ENCODE measurements around the gene RERE.
A peak's percentile ranks its signal among the peaks of the same experiment; 100 is the strongest.

Gene RERE

GRCh38 chr1:8477166-8477982 is 340.1 kb downstream of the RERE start:
- TF ChIP-seq, protein P1, sequence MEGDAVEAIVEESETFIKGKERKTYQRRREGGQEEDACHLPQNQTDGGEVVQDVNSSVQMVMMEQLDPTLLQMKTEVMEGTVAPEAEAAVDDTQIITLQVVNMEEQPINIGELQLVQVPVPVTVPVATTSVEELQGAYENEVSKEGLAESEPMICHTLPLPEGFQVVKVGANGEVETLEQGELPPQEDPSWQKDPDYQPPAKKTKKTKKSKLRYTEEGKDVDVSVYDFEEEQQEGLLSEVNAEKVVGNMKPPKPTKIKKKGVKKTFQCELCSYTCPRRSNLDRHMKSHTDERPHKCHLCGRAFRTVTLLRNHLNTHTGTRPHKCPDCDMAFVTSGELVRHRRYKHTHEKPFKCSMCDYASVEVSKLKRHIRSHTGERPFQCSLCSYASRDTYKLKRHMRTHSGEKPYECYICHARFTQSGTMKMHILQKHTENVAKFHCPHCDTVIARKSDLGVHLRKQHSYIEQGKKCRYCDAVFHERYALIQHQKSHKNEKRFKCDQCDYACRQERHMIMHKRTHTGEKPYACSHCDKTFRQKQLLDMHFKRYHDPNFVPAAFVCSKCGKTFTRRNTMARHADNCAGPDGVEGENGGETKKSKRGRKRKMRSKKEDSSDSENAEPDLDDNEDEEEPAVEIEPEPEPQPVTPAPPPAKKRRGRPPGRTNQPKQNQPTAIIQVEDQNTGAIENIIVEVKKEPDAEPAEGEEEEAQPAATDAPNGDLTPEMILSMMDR (IDR thresholded peaks at IDR 0.05; ENCODE audit: low read depth, low read length) = no peak
- peak; percentile 81 for DNase-seq (ENCODE audit: extremely low read depth, low read depth)

DNA sequence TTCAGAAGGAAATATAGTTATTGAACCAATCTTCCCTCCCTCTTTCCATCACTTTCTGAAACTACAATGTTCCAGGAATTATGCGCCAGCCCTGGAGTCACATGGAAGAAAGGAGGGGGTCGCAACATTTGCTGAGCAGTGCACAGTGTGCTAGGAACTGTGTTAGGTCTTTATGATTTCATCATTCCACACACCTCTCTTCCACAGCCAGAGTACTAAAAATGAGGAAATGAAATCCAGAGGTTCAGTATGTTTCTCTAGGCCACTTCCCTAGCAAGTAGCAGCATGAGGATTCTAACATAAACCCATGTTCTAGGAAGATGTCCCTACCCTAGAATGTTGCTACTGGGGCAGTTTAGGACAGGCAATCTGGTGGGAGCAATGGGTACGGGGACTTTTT is 341.4 kb downstream of the RERE start:
- DNase-seq (ENCODE audit: extremely low read depth, low read depth) = no peak
- TF ChIP-seq, protein P1 (IDR thresholded peaks at IDR 0.05; ENCODE audit: low read depth, low read length) = no peak

- DNase-seq (ENCODE audit: extremely low read depth, low read depth) = no peak
- TF ChIP-seq, protein P1 (IDR thresholded peaks at IDR 0.05; ENCODE audit: low read depth, low read length) = no peak
Observed at GRCh38 chr1:8474369-8474768, 343.1 kb downstream of the RERE start.

- no peak for DNase-seq (ENCODE audit: extremely low read depth, low read depth)
- TF ChIP-seq, protein P1 (IDR thresholded peaks at IDR 0.05; ENCODE audit: low read depth, low read length) = no peak
Observed at GRCh38 chr1:8473891-8474300, 343.5 kb downstream of the RERE start.

- DNase-seq (ENCODE audit: extremely low read depth, low read depth) = no peak
- TF ChIP-seq, protein P1 (IDR thresholded peaks at IDR 0.05; ENCODE audit: low read depth, low read length) = no peak
Observed at GRCh38 chr1:8473121-8473875, 344.1 kb downstream of the RERE start.

- TF ChIP-seq, protein P1 (IDR thresholded peaks at IDR 0.05; ENCODE audit: low read depth, low read length) = no peak
- DNase-seq (ENCODE audit: extremely low read depth, low read depth) = no peak
Observed at GRCh38 chr1:8472668-8473067, 344.8 kb downstream of the RERE start.

DNA sequence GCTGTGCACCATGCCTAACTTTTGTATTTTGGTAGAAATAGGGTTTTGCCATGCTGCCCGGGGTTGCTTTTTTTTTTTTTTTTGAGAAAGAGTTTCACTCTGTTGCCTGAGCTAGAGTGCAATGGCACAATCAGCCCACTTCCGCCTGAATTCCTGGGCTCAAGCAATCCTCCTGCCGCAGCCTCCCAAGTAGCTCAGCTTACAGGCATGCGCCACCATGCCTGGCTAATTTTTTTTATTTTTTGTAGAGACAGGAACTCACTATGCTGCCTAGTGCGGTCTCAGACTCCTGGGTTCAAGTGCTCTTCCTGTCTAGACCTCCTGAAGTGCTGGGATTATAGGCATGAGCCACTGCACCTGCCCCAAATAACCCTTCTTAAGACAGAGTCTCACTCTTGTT is 346.0 kb downstream of the RERE start:
- DNase-seq (ENCODE audit: extremely low read depth, low read depth) = no peak
- TF ChIP-seq, protein P1 (IDR thresholded peaks at IDR 0.05; ENCODE audit: low read depth, low read length) = no peak
